Measurements from ENCODE around the gene UBAC1.
"Not testable (repeated sequence)": the region's sequence is repeated elsewhere in the genome, so short reads cannot be mapped to it uniquely, and the experiment has no call there.

Gene UBAC1

GRCh38 chr9:135933114-135933513 lies 28.1 kb downstream of the UBAC1 start:
- DNase-seq = no peak

GRCh38 chr9:135932656-135933055 lies 28.5 kb downstream of the UBAC1 start:
- no peak for DNase-seq

- no peak for DNase-seq
These were observed 29.8 kb downstream of the UBAC1 start for GRCh38 chr9:135931349-135931820.

GRCh38 chr9:135930446-135931345 lies 30.5 kb downstream of the UBAC1 start:
- DNase-seq = no peak

- DNase-seq = no peak
These were observed 31.3 kb downstream of the UBAC1 start for GRCh38 chr9:135929656-135930445.

GRCh38 chr9:135928731-135929655 lies 32.2 kb downstream of the UBAC1 start:
- no peak for DNase-seq

GRCh38 chr9:135928074-135928730 lies 33.0 kb downstream of the UBAC1 start:
- DNase-seq = no peak

- DNase-seq = no peak
These were observed 33.8 kb downstream of the UBAC1 start for GRCh38 chr9:135927195-135928013.

- DNase-seq = peak; percentile 95 to 97
These were observed 34.6 kb downstream of the UBAC1 start for GRCh38 chr9:135926402-135927194.

- no peak for DNase-seq
These were observed 35.6 kb downstream of the UBAC1 start for GRCh38 chr9:135925496-135926133.

GRCh38 chr9:135924628-135925338 lies 36.4 kb downstream of the UBAC1 start:
- no peak for DNase-seq

- DNase-seq = no peak
These were observed 37.7 kb downstream of the UBAC1 start for GRCh38 chr9:135923508-135923907.

- DNase-seq = no peak
These were observed 39.3 kb downstream of the UBAC1 start for GRCh38 chr9:135921749-135922310.

- DNase-seq = no peak
These were observed 40.1 kb downstream of the UBAC1 start for GRCh38 chr9:135920973-135921585.

- no peak for DNase-seq
These were observed 40.8 kb downstream of the UBAC1 start for GRCh38 chr9:135920256-135920930.

- DNase-seq = no peak
These were observed 41.8 kb downstream of the UBAC1 start for GRCh38 chr9:135919318-135919890.

GRCh38 chr9:135916227-135916626 lies 44.9 kb downstream of the UBAC1 start:
- DNase-seq = not testable (repeated sequence)
